Hematopoietic multipotent progenitor cell treated with erythropoietin and hydrocortisone succinate and interleukin-3 and kit ligand, for 4 days (in vitro differentiated cells): ENCODE measurements around the gene RPE.
A peak's percentile ranks its signal among the peaks of the same experiment; 100 is the strongest.

Source experiments
- DNase-seq: peaks from one replicate; pipeline ENCODE4 v3.0.0-alpha.2; 2015

The RPE gene

GRCh38 chr2:210002158-210003157 lies at the start of gene RPE:
RPE (plus strand) TSS chr2:210002638; CDS start chr2:210002662, 24 bp downstream.
- DNase-seq: peak; percentile 99

GRCh38 chr2:209956271-209956670 lies 46.2 kb upstream of the RPE start:
- DNase-seq: no peak

- no peak for DNase-seq
Observed at GRCh38 chr2:209958016-209958415, 44.4 kb upstream of the RPE start.

- no peak for DNase-seq
Observed at GRCh38 chr2:209960045-209960444, 42.4 kb upstream of the RPE start.

- DNase-seq: peak; percentile 85
Observed at GRCh38 chr2:209960676-209961630, 41.5 kb upstream of the RPE start.

GRCh38 chr2:209965723-209966122 lies 36.7 kb upstream of the RPE start:
- no peak for DNase-seq

GRCh38 chr2:209969692-209970091 lies 32.7 kb upstream of the RPE start:
- DNase-seq: no peak

- DNase-seq: no peak
Observed at GRCh38 chr2:209970271-209970670, 32.2 kb upstream of the RPE start.

- no peak for DNase-seq
Observed at GRCh38 chr2:209970711-209971110, 31.7 kb upstream of the RPE start.

- no peak for DNase-seq
Observed at GRCh38 chr2:209973328-209973727, 29.1 kb upstream of the RPE start.

- no peak for DNase-seq
Observed at GRCh38 chr2:209974576-209974975, 27.9 kb upstream of the RPE start.

GRCh38 chr2:209976698-209977385 lies 25.6 kb upstream of the RPE start:
- DNase-seq: no peak

- DNase-seq: peak; percentile 79
Observed at GRCh38 chr2:209977386-209978239, 24.8 kb upstream of the RPE start.

GRCh38 chr2:209984291-209984690 lies 18.1 kb upstream of the RPE start:
- DNase-seq: no peak

GRCh38 chr2:209985874-209986273 lies 16.6 kb upstream of the RPE start:
- peak; percentile 79 for DNase-seq

GRCh38 chr2:209986415-209986814 lies 16.0 kb upstream of the RPE start:
- no peak for DNase-seq

GRCh38 chr2:209988010-209988409 lies 14.4 kb upstream of the RPE start:
- DNase-seq: peak; percentile 89

- DNase-seq: no peak
Observed at GRCh38 chr2:209990838-209991237, 11.6 kb upstream of the RPE start.

- no peak for DNase-seq
Observed at GRCh38 chr2:209993968-209994367, 8.5 kb upstream of the RPE start.

GRCh38 chr2:209998596-209998995 lies 3.8 kb upstream of the RPE start:
- DNase-seq: no peak

GRCh38 chr2:210000464-210001324 lies 1.7 kb upstream of the RPE start:
- no peak for DNase-seq
